Activated T-cell treated with anti-CD3 and anti-CD28 coated beads, Interleukin-2, amount 50 U/mL, for 48 hours (primary cell): ENCODE results near the gene ATP8A2.

Source experiments
- DNase-seq, 2 experiments: peaks; one replicate each; pipeline ENCODE4 v3.0.0-alpha.2; 2020

The ATP8A2 gene

DNA sequence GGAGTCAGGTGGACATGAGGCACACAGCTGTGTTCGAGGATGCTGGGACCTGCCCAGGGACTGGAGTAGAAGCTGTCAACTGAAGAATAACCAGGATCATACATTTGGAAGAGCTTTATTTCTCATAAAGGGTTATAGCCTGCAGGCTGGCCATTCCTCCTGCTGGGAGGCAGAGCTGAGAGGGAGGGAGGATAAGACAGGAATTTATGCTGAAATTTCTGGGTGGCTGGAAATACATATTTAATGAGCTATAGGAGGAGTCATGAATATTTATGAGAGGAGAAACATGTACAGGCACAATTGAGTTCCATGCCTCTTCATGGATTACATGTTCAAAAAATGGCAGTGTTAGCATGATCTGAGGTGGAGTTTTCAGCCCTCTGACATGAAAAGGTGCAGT, 528.2 kb downstream of the ATP8A2 start:
- DNase-seq: no peak

DNA sequence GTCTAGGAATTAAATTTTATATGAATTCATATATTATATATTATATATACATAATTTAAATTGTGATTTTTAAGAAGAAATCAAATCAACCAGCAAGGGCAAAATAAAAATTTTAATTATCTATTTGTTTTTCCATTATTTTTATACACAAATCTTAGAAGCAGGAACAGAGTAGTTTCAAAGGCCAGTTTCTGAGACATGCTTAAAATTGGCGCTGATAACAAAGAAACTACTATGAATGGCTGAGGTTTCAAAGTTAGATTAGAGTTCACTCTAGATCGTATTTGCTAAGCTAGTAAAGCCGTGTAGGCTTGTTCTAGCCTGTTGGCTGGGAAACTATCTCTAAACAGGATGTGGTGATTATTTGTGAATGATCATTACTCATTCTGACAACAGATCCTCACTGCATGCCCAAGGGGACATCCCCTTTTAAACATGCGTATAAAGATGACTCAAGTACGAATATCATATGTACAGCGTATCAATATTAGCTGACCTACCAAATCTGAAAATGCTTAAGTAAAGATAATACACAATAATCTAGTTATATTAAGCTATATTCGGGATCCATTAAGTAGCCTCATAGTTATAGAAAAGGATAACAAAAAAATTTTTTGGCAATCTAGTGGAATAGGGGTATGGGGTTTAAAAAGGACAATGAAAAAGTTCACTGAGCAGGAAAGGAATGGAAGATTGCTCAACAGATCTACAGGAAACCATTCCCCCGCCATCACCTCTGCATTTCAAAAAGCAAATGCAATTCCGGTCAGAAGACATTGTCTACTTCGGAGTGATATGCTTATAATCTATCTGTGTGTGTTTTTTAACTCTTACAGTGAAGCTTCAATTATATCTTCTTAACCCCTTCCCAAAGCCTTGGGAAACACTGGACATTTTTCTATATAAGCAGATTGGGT, 529.9 kb downstream of the ATP8A2 start:
- DNase-seq: no peak

DNA sequence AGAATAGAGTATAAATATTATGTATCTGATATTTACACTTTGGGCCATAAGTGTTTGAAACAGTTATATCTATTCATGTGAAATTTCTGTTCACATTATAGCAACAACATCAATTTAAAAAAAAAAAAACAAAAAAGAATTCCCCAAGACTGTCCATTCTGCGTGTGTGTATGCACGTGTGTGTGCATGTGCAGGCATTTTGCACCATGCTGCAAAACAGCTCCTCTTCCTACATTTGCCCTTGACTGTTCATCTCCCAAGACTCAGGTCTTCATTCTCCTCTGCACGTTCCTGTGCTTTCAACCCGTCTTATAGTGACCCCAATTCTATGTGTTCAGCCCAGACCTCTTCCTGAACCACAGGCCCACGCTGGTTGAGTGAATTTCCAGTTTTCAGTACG, 530.7 kb downstream of the ATP8A2 start:
- no peak for DNase-seq

GRCh38 chr13:25902891-25903341, 531.1 kb downstream of the ATP8A2 start:
- DNase-seq: peak; percentile 32 to 42

DNA sequence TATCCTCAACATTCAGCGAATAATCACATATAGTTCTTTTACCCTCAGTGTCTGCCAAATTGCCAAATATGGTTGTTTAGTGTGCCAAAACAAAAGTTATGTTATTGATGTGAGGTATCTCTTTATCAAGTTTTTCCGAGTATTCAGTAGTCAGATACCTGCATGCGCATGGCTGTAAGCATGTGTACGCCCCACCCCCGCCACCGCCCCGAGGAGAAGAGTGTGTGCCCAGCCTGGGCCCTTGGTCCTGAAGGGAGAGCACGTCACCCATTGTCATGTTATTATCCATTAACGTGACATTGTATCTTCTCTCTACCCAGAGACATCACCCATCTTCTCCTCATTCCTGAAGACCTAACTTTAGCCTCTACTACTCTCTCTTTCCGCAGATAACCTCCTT, 533.1 kb downstream of the ATP8A2 start:
- DNase-seq: no peak

DNA sequence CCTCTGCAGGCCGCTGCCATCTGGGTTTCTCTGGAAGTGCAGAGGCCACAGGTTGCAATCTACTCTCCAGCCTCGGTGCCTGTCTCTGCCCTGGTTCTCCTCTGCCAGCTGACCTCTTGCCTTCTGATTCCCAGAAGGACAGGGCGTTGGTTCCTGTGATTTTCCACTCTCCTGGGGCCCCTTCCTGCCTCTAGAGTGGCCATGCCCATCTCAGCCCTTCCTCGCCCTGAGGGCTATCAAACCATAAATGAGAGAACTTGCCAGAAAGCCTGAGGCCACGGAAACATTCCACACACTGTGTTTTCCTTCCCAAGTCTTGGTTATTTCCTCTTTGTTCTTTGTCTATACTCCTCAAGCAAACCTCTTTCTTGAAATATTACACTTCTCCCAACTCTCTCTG, 533.8 kb downstream of the ATP8A2 start:
- no peak for DNase-seq

DNA sequence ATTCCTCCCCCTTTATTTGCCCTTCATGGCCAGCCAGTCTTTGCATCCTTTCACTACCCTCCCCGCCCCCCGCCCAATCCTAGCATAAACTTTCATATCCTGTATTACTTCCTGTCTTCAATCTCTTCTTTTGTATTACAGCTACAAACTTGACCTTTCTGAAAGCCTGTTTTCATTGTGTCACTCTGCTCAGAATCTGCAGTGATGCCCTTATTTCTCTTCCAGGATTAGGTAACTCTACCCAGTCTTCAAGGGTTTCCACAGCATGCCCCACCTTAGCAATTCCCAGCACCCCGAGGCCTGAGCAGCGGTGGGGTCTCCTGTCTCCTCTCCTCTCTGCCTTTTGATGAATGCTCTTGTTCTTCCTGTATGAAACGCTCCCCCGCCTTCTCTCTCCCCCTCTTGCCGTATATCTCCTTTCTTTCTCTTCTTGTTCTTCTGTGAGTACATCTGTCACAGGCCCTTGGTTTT, 534.5 kb downstream of the ATP8A2 start:
- DNase-seq: no peak

GRCh38 chr13:25908366-25908765, 536.6 kb downstream of the ATP8A2 start:
- no peak for DNase-seq

DNA sequence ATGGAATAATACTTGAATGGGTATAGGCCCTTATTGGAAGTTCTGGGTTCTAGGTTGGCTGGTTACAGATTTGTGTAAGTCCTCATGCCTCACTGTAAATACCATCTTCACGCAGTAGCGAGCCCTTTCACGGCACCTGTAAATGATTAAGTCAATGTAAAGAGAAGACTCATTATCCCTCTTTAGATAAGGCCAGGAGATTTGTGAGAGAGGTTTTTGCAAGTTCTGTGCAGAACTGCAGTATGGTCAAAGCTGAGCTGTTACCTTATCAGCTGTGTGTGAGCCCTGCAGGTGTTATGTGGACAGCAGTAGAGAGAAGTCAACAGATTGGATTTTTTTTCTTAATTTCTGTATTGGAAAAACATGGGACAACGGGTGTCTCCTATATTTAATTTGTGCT, 538.5 kb downstream of the ATP8A2 start:
- DNase-seq: no peak

DNA sequence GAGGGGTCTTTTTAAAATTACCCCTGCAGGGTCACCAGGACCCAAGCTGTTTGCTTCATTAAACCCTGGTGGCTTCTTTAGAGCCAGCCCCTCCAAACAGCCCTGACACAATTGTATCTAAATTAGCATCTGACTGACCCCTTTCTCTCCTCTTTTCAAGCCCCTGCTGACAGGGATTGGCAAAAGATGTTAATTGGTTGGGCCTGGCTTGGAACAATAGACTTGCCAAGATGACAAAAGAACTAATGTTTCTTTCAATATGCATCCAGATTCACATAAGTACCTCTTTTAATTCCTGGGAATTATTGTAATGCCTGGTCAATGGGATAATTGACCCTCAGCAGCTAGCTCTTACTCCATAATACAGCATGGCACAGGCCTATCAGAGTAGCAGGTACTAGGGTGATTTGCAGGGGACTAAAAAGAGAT, 539.2 kb downstream of the ATP8A2 start:
- DNase-seq: no peak

DNA sequence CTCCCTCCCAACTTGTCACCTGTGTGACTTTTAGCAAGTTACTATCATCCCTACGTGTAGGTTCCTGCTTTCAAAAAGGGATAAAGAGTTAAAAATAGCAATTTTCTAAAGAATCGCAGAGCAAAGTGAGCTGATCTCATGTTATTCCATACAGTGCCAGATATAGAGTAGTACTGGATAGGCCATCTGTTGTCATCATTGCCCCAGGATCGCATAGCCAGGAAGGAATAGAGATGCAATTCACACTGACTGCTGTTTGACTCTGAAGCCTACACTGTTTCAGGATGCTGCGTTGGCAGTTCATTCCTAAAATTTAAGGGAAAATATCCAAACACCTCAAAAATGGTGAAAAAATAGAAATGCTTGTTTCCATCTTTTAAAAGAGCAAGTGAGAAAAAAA, 541.2 kb downstream of the ATP8A2 start:
- no peak for DNase-seq

DNA sequence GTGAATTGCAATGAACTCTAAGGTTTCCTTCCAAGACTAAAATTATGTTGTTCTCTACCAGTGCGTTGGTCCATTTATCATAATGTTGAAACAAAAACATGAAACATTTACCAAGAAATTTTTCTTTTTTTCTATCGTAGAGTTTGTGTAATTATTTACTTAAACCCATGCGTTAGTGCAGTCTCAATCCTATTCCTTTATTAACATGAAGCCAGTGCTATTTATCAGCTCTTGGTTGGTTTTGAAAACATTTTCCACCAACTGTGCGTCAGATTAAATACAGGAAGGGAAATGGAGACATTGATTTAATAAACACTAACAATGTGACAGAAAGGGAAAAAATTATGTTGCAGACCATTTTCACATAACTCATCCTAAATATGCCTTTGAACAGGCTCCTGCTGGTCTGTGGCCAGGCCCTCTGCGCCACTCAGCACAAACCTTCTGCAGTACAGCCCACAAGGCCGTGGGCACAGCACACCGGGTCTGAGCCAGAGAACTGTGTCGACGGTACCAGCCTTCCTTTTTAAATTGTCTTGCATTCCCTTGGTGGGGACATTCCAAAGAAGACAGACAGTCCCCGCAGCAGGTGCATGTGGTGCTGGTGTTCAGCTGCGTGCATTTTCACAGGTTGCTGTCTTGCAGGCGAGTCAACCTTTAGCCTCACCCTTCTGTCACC, 544.2 kb downstream of the ATP8A2 start:
- DNase-seq: no peak

- DNase-seq: no peak
Observed at GRCh38 chr13:25920277-25920676, 548.5 kb downstream of the ATP8A2 start.

DNA sequence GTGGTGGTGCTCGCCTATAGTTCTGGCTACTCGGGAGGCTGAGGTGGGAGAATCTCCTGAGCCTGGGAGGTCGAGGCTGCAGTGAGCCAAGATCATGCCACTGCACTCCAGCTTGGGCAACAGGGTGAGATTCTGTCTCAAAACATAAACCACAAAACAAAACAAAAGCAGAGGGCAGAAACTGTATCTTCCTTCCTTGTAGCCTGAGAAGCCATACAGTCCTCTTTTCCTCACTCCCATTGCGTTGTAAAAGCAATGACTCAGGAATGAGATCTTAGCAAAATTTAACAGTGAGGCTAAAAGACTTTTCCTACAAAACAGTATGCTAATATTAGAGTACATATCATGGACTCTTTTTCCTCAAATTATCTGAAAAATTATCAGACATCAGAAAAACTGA, 549.2 kb downstream of the ATP8A2 start:
- no peak for DNase-seq

GRCh38 chr13:25922376-25922775, 550.6 kb downstream of the ATP8A2 start:
- no peak for DNase-seq

- DNase-seq: no peak
Observed at GRCh38 chr13:25923217-25924085, 551.7 kb downstream of the ATP8A2 start.

DNA sequence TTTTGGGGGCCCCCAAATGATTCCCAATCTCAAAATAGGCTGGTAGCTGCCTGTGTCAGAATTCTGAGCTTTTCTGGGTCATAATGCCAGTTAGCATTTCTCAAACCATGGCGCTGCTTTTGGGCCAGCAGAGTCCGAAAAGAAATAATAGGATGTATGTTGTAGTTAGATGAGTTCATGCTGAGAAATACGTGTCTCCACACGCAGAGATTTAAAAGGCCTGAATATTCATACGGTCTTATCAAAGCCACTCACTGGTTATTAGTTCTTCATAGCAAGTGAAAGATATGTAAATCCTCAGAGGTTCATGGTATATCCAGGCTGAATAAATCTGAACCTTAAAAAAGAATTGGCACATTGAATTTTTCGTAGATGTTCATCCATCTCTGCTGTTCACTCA, 555.6 kb downstream of the ATP8A2 start:
- DNase-seq: no peak

DNA sequence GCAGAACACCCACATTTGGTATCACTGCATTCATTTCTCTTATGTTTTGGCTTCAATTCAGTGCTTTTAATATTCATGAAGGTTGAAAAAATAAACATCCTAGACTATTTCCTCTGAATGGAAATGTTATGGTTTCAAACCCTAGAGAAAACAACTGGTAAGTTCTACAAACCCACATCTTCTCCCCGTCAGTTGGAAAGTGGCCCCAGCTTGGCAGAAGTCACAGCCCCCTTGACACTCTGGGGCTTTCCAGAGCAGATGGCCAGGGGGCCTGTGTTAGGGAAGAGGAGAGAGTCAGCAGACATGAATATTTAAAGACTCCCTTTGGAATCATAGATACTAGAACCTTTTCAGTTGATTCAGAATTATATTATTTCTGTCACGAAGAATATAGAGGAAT, 556.2 kb downstream of the ATP8A2 start:
- DNase-seq: no peak

DNA sequence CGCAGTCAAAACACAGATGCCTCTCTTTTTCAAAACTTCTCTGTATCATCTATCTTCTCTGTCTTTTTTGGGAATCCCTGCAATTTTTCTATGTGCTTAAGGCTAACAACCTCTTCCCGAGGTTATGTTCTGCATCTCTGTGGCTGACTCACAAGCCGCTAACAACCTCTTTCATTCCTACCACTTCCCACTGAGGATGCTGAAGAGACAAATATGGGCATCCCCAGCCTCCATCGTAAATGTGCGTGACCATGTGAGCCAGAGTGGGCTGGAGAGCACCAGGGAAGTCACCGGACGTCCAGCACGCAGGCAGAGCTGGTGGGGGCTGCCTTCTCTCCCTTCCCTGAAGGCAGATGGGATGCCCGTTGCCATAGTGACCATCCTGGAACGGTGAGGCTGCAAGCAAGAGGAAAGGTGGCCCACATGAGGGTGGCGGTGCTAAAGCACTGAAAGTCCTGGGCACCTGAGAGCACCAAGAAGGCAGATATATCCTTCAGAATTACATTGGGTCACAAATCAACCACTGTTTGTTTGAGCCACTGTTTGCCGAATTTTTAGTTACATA, 557.2 kb downstream of the ATP8A2 start:
- DNase-seq: no peak

- DNase-seq: no peak
Observed at GRCh38 chr13:25929816-25930215, 558.0 kb downstream of the ATP8A2 start.

DNA sequence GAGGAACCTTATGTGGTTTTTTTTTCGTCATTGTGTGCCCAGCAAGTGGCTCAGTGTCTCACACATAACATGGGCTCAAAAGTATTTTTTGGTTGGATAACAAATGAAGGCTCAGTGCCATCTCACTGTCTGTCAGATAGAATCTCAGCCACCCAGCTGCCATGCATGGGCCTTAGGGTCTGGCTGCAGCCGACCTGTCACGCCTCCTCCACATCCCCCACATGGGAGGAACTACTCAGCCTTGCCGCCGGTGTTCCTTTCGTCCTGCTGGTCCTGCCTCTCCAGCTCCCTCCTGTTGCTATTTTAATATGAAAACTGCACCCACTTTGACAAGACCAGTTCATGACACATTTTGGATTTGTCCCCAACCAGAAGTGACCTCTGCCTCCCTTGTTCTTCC, 558.9 kb downstream of the ATP8A2 start:
- DNase-seq: no peak

DNA sequence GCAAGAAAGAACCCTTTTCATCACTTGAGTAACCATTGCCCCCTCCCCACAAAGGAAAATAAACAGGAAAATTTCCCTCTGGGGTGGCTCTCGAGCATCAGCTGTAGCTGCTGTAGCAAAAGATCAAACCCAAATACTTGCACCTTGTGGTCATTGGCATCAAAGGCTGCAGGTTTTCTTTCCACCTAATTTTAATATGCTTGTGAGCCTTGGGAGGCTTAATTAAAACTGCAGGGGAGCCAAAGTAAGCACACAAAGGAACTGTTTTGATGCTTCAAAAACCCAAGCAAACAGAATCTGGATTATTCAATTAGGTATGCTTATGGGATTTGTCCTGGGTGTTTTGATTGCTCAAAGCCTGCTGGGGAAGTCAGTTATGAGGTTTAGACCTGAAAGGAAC, 560.6 kb downstream of the ATP8A2 start:
- no peak for DNase-seq

- no peak for DNase-seq
Observed at GRCh38 chr13:25933520-25933919, 561.7 kb downstream of the ATP8A2 start.
